Loucy (cell line): ENCODE results near the gene SIK3.

Experiments
- EZH2phosphoT487 ChIP-seq: fragments of 200-600 bp; IDR thresholded peaks from 2 replicates; pipeline ENCODE4 v1.6.1; 2018; ENCODE audit warnings: antibody characterized with exemption, mild to moderate bottlenecking, moderate library complexity, borderline replicate concordance
- TF ChIP-seq, protein P1 (sequence below): fragments of 200-600 bp; sonication (generic); conservative IDR thresholded peaks from 2 replicates; pipeline ENCODE4 v1.5.1; 2014; ENCODE audit warnings: mild to moderate bottlenecking, antibody characterized with exemption, low read length

GRCh38 chr11:116857316-116857715 lies 240.9 kb downstream of the SIK3 start:
- TF ChIP-seq EZH2phosphoT487 = no peak
- TF ChIP-seq, protein P1, sequence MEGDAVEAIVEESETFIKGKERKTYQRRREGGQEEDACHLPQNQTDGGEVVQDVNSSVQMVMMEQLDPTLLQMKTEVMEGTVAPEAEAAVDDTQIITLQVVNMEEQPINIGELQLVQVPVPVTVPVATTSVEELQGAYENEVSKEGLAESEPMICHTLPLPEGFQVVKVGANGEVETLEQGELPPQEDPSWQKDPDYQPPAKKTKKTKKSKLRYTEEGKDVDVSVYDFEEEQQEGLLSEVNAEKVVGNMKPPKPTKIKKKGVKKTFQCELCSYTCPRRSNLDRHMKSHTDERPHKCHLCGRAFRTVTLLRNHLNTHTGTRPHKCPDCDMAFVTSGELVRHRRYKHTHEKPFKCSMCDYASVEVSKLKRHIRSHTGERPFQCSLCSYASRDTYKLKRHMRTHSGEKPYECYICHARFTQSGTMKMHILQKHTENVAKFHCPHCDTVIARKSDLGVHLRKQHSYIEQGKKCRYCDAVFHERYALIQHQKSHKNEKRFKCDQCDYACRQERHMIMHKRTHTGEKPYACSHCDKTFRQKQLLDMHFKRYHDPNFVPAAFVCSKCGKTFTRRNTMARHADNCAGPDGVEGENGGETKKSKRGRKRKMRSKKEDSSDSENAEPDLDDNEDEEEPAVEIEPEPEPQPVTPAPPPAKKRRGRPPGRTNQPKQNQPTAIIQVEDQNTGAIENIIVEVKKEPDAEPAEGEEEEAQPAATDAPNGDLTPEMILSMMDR = no peak
